Suppressor macrophage treated with lipopolysaccharide for 1 hour (primary cell): ENCODE results near the gene PTPRR.

Experiments
- DNase-seq, 3 donors: peaks; one replicate each; pipeline ENCODE4 v3.0.0-alpha.2; 2020 to 2022

Gene PTPRR

GRCh38 chr12:70920251-70920851 is at the start of gene PTPRR:
Gene PTPRR, minus strand, starts transcription at chr12:70920738. Its CDS starts 348 bp downstream, at chr12:70920390.
- DNase-seq, result no peak

- DNase-seq, result no peak
Observed at GRCh38 chr12:70966996-70967790, 46.7 kb upstream of the PTPRR start.

- DNase-seq, result peak in 1 of 3 donors; percentile 39
Observed at GRCh38 chr12:70966046-70966445, 45.5 kb upstream of the PTPRR start.

GRCh38 chr12:70964867-70965510 is 44.5 kb upstream of the PTPRR start:
- no peak for DNase-seq

- no peak for DNase-seq
Observed at GRCh38 chr12:70963081-70963660, 42.6 kb upstream of the PTPRR start.

- no peak for DNase-seq
Observed at GRCh38 chr12:70962226-70962794, 41.8 kb upstream of the PTPRR start.

- DNase-seq, result no peak
Observed at GRCh38 chr12:70960484-70960883, 39.9 kb upstream of the PTPRR start.

GRCh38 chr12:70955415-70955814 is 34.9 kb upstream of the PTPRR start:
- no peak for DNase-seq

GRCh38 chr12:70950451-70950850 is 29.9 kb upstream of the PTPRR start:
- no peak for DNase-seq

- no peak for DNase-seq
Observed at GRCh38 chr12:70948976-70949336, 28.4 kb upstream of the PTPRR start.

- no peak for DNase-seq
Observed at GRCh38 chr12:70948236-70948975, 27.9 kb upstream of the PTPRR start.

GRCh38 chr12:70936203-70936813 is 15.8 kb upstream of the PTPRR start:
- no peak for DNase-seq

- no peak for DNase-seq
Observed at GRCh38 chr12:70933133-70933532, 12.6 kb upstream of the PTPRR start.

- no peak for DNase-seq
Observed at GRCh38 chr12:70929029-70929428, 8.5 kb upstream of the PTPRR start.

- no peak for DNase-seq
Observed at GRCh38 chr12:70928071-70928470, 7.5 kb upstream of the PTPRR start.

- no peak for DNase-seq
Observed at GRCh38 chr12:70927356-70927755, 6.8 kb upstream of the PTPRR start.

GRCh38 chr12:70925539-70925938 is 5.0 kb upstream of the PTPRR start:
- no peak for DNase-seq

GRCh38 chr12:70920891-70921290 is 353 bp upstream of the PTPRR start:
- no peak for DNase-seq

GRCh38 chr12:70919597-70920035 is 922 bp downstream of the PTPRR start:
- peak in 1 of 3 donors; percentile 0 for DNase-seq

- DNase-seq, result no peak
Observed at GRCh38 chr12:70919176-70919575, 1.4 kb downstream of the PTPRR start.

- no peak for DNase-seq
Observed at GRCh38 chr12:70918321-70918720, 2.2 kb downstream of the PTPRR start.

- DNase-seq, result no peak
Observed at GRCh38 chr12:70910666-70911065, 9.9 kb downstream of the PTPRR start.
